SK-N-MC (cell line): ENCODE results near the gene APBA1.

Experiments used
- EZH2 ChIP-seq: fragments of 200-600 bp; sonication (generic); IDR thresholded peaks from one replicate; pipeline ENCODE4 v1.6.1; 2017; ENCODE audit warnings: antibody characterized with exemption
- FOXP2 ChIP-seq: optimal IDR thresholded peaks from 2 replicates; pipeline ENCODE3; 2011; ENCODE audit warnings: mild to moderate bottlenecking, moderate library complexity; ENCODE audit not compliant: insufficient read depth; ENCODE audit errors: extremely low read length, control extremely low read depth
- POLR2AphosphoS5 ChIP-seq: IDR thresholded peaks from 2 replicates; pipeline ENCODE4 v1.6.1; 2012; ENCODE audit warnings: mild to moderate bottlenecking, low read depth, low read length, borderline replicate concordance

DNA sequence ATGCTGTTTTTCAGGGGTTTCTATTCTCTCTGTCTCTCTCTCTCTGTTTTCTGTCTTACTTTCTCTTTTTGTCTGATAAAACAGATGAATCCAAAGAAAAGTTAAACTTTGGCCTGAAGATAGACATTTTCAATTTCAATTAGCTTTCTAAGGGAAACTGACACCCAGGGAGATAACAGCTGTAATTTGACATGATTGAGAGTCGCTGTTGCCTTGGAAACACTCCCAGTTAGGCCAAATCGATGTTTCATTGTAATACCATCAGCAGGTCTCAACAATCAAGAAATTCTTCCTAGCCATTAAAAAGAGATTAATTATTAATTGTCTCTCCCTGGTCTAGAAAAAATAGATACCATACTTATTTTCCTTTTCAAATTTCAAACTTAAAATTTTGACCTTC, 294.2 kb downstream of the APBA1 start:
- TF ChIP-seq EZH2 (no peak), POLR2AphosphoS5 (no peak), FOXP2 (no peak)
